SK-N-SH treated with all-trans-retinoic acid at 6 μM for 48 hours (cell line): ENCODE data around the gene SOWAHC.

ENCODE experiments used
- OSR1 ChIP-seq: fragments of 250-450 bp; sonication (Bioruptor Pico); IDR thresholded peaks from 2 replicates; pipeline ENCODE4 v1.8.0; 2022; ENCODE audit warnings: moderate library complexity, mild to moderate bottlenecking, inconsistent platforms
- TF ChIP-seq, protein P1 (sequence below): fragments of 250-450 bp; sonication (Bioruptor Pico); IDR thresholded peaks from 2 replicates; pipeline ENCODE4 v1.5.0; 2020; ENCODE audit warnings: mild to moderate bottlenecking, moderate library complexity
- TF ChIP-seq, protein P2 (sequence below): fragments of 250-450 bp; sonication (Bioruptor Pico); IDR thresholded peaks from 2 replicates; pipeline ENCODE4 v1.8.0; 2021; ENCODE audit warnings: low read depth, mild to moderate bottlenecking, moderate library complexity, borderline replicate concordance

DNA sequence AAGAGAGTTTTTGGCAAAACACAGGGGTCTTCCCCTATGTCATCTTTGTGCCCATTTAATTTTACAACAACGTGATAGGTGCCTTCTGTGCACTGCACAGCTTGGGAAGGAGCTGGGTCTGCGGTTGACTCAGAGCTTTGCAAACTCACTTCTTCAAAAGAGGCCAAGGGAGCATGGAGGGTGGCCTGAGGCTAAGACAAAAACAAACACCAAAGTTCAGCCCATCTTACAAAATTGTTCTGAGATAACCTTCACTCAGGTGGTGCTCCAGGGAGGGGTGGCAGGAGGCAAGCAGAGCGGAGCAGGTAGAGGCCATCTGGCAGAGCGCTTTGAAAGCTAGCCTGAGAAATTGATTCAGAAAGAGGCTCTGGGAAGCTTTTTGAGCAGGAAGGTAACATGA is 9.8 kb downstream of the SOWAHC start:
- no peak for TF ChIP-seq OSR1
- TF ChIP-seq, protein P1, sequence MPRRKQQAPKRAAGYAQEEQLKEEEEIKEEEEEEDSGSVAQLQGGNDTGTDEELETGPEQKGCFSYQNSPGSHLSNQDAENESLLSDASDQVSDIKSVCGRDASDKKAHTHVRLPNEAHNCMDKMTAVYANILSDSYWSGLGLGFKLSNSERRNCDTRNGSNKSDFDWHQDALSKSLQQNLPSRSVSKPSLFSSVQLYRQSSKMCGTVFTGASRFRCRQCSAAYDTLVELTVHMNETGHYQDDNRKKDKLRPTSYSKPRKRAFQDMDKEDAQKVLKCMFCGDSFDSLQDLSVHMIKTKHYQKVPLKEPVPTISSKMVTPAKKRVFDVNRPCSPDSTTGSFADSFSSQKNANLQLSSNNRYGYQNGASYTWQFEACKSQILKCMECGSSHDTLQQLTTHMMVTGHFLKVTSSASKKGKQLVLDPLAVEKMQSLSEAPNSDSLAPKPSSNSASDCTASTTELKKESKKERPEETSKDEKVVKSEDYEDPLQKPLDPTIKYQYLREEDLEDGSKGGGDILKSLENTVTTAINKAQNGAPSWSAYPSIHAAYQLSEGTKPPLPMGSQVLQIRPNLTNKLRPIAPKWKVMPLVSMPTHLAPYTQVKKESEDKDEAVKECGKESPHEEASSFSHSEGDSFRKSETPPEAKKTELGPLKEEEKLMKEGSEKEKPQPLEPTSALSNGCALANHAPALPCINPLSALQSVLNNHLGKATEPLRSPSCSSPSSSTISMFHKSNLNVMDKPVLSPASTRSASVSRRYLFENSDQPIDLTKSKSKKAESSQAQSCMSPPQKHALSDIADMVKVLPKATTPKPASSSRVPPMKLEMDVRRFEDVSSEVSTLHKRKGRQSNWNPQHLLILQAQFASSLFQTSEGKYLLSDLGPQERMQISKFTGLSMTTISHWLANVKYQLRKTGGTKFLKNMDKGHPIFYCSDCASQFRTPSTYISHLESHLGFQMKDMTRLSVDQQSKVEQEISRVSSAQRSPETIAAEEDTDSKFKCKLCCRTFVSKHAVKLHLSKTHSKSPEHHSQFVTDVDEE (CRISPR knock-in tag) = no peak
- TF ChIP-seq, protein P2, sequence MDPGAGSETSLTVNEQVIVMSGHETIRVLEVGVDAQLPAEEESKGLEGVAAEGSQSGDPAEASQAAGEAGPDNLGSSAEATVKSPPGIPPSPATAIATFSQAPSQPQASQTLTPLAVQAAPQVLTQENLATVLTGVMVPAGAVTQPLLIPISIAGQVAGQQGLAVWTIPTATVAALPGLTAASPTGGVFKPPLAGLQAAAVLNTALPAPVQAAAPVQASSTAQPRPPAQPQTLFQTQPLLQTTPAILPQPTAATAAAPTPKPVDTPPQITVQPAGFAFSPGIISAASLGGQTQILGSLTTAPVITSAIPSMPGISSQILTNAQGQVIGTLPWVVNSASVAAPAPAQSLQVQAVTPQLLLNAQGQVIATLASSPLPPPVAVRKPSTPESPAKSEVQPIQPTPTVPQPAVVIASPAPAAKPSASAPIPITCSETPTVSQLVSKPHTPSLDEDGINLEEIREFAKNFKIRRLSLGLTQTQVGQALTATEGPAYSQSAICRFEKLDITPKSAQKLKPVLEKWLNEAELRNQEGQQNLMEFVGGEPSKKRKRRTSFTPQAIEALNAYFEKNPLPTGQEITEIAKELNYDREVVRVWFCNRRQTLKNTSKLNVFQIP = no peak
